GM12878 (cell line): ENCODE measurements around the gene MTRF1L. TPM values are rescaled to one million over a fixed set of nuclear protein-coding genes. Genes with fewer than 3 reads are reported as not detected.

Experiments used
- ATAC-seq: fragments of 200-7000 bp; cut with Tn5 transposase; 3 replicates; pipeline ENCODE4 v1.9.1; 2020; ENCODE audit warnings: mild to moderate bottlenecking, moderate library complexity
- BruUV-seq: library from RNA; stranded (reverse); fragments of 400-500 nt; replicated peaks from 2 replicates; lab custom pipeline; 2021; lab: Mats Ljungman, UMichigan
- CTCF ChIA-PET: fragments of 300-600 bp; sonication (Branson Sonifier 250); formaldehyde crosslinking; extraction: SDS; loops from one replicate; lab custom pipeline; 2021; ENCODE audit warnings: inconsistent platforms; lab: Yijun Ruan, JAX
- POLR2A ChIA-PET: fragments of 350-600 bp; formaldehyde crosslinking; extraction: SDS; loops from one replicate; lab custom pipeline; 2021; ENCODE audit warnings: inconsistent platforms; lab: Charles Lee
- RAD21 ChIA-PET: fragments of 300-600 bp; sonication (Branson Sonifier 250); formaldehyde crosslinking; loops from one replicate; lab custom pipeline; 2023; ENCODE audit warnings: antibody characterized with exemption; ENCODE audit not compliant: unreplicated experiment; lab: Charles Lee
- SMC1A ChIA-PET: fragments of 300-600 bp; sonication (Branson Sonifier 250); formaldehyde crosslinking; loops from one replicate; lab custom pipeline; 2023; ENCODE audit not compliant: unreplicated experiment, uncharacterized antibody; lab: Charles Lee
- DNase-seq: peaks from one replicate; pipeline ENCODE4 v3.0.0-alpha.2; 2011; ENCODE audit warnings: low read depth, low spot score
- FAIRE-seq: peaks from 3 replicates; lab custom pipeline; 2011; peaks lifted over from hg19 to GRCh38; lab: Jason Lieb, UNC
- H2AFZ ChIP-seq: 2 replicates; pipeline ENCODE4 v1.6.0; 2011; ENCODE audit warnings: low read depth, low read length, control low read depth; ENCODE audit not compliant: control insufficient read depth
- H3K27ac ChIP-seq: 2 replicates; pipeline ENCODE4 v1.5.1; 2011; ENCODE audit warnings: control low read depth; ENCODE audit not compliant: control insufficient read depth, insufficient read depth
- H3K27me3 ChIP-seq, 2 experiments: replicated peaks in 1 of 2; 2 replicates each; pipeline versions ENCODE4 v1.6.0 to v1.6.1; 2011; ENCODE audit warnings: low read length in 1 of 2; ENCODE audit not compliant: control insufficient read depth in 2 of 2, insufficient read depth in 2 of 2
- H3K36me3 ChIP-seq, 2 experiments: 2 replicates each; pipeline ENCODE4 v1.5.1; 2011; ENCODE audit warnings: low read length in 1 of 2; ENCODE audit not compliant: control insufficient read depth in 2 of 2, insufficient read depth in 2 of 2
- H3K4me1 ChIP-seq: 2 replicates; pipeline ENCODE4 v1.6.1; 2011; ENCODE audit warnings: mild to moderate bottlenecking, low read length, moderate library complexity, mixed read lengths; ENCODE audit not compliant: control insufficient read depth, insufficient read depth
- H3K4me2 ChIP-seq: 2 replicates; pipeline ENCODE4 v1.6.0; 2011; ENCODE audit warnings: control low read depth; ENCODE audit not compliant: control insufficient read depth, insufficient read depth
- H3K4me3 ChIP-seq: fragments of 200-600 bp; sonication (generic); 2 replicates; pipeline ENCODE4 v1.5.1; 2016
- H3K79me2 ChIP-seq: 2 replicates; pipeline ENCODE4 v1.6.0; 2011; ENCODE audit warnings: low read length; ENCODE audit not compliant: control insufficient read depth, insufficient read depth
- H3K9ac ChIP-seq: 2 replicates; pipeline ENCODE4 v1.8.0; 2011; ENCODE audit warnings: low read length, control low read depth, mixed read lengths; ENCODE audit not compliant: control insufficient read depth, insufficient read depth
- H3K9me3 ChIP-seq: replicated peaks from 3 replicates; pipeline ENCODE4 v1.5.1; 2011; ENCODE audit warnings: mild to moderate bottlenecking, low read length; ENCODE audit not compliant: control insufficient read depth, insufficient read depth
- H4K20me1 ChIP-seq: 2 replicates; pipeline ENCODE4 v1.6.0; 2011; ENCODE audit not compliant: control insufficient read depth, insufficient read depth
- JUNB ChIP-seq: IDR thresholded peaks from 2 replicates; pipeline ENCODE4 v1.6.1; 2016; ENCODE audit warnings: antibody characterized with exemption, mild to moderate bottlenecking
- PML ChIP-seq: IDR thresholded peaks from 2 replicates; pipeline ENCODE4 v1.6.1; 2012; ENCODE audit warnings: low read length, inconsistent platforms
- RB1 ChIP-seq: fragments of 450-650 bp; formaldehyde crosslinking; IDR thresholded peaks from 2 replicates; pipeline ENCODE4 v1.6.1; 2017; ENCODE audit warnings: mild to moderate bottlenecking, borderline replicate concordance
- SMAD1 ChIP-seq: fragments of 450-650 bp; IDR thresholded peaks from 2 replicates; pipeline ENCODE4 v1.6.1; 2018; ENCODE audit warnings: mild to moderate bottlenecking, low read depth; ENCODE audit not compliant: partially characterized antibody
- WGBS: methylation state at CpG from one replicate; pipeline ENCODE4 v1.1.6; 2016; ENCODE audit warnings: low lambda C conversion rate; ENCODE audit not compliant: insufficient replicate concordance, insufficient coverage; ENCODE audit errors: missing lambda C conversion rate; 5-methylcytosine and 5-hydroxymethylcytosine counted together
- in situ Hi-C: fragments of 300-500 bp; cut with MboI; formaldehyde crosslinking; loops from 9 replicates; pipeline ENCODE4 v1.14.3; 2018; ENCODE audit warnings: mixed read lengths
- intact Hi-C: fragments of 100-400 bp; cut with micrococcal nuclease; formaldehyde crosslinking; loops from one replicate; pipeline ENCODE4 v1.14.2; 2022; ENCODE audit not compliant: unreplicated experiment
- polyA plus RNA-seq, 11 experiments: library from polyadenylated mRNA; depleted of rRNA in 4 of 11; unstranded in 6 of 11; stranded (reverse) in 5 of 11; fragments of >200 nt; fragmentation: Nextera tagmentation in 4 of 11; fragmentation: Illumina TruSeq in 1 of 11; extraction: Ambion mirVana in 4 of 11; extraction: Trizol in 1 of 11; gene quantifications; 1 replicate in 1 of 11; 2 replicates in 10 of 11; pipeline versions ENCODE4 v1.2.1 to v1.2.3, GENCODE V29; 2011 to 2016; ENCODE audit warnings: inconsistent platforms in 2 of 11, missing spikeins in 2 of 11, low read depth in 1 of 11
- total RNA-seq, 4 experiments: library from RNA; depleted of rRNA in 3 of 4; stranded (reverse); fragments of >200 nt in 3 of 4; fragmentation: Illumina TruSeq in 1 of 4; extraction: Trizol in 1 of 4; gene quantifications; 2 replicates each; pipeline versions ENCODE4 v1.2.1 to v1.2.3, GENCODE V29; 2013 to 2021
- TF ChIP-seq, protein P1 (sequence below): fragments of 450-650 bp; IDR thresholded peaks from 2 replicates; pipeline ENCODE4 v1.6.1; 2016; ENCODE audit warnings: mild to moderate bottlenecking
- TF ChIP-seq, protein P2 (sequence below): fragments of 450-650 bp; IDR thresholded peaks from 2 replicates; pipeline ENCODE4 v1.6.1; 2016; ENCODE audit warnings: mild to moderate bottlenecking, moderate library complexity, borderline replicate concordance
- TF ChIP-seq, protein P3 (sequence below): fragments of 450-650 bp; IDR thresholded peaks from 2 replicates; pipeline ENCODE4 v1.6.1; 2016; ENCODE audit warnings: mild to moderate bottlenecking

The MTRF1L gene
- total and polyA plus RNA-seq, 10 of the 15 experiments (the other 5 are each of a cell fraction or from before 2014, with no cell fraction given): 5.1 to 21.6 (median 16.1) TPM

DNA sequence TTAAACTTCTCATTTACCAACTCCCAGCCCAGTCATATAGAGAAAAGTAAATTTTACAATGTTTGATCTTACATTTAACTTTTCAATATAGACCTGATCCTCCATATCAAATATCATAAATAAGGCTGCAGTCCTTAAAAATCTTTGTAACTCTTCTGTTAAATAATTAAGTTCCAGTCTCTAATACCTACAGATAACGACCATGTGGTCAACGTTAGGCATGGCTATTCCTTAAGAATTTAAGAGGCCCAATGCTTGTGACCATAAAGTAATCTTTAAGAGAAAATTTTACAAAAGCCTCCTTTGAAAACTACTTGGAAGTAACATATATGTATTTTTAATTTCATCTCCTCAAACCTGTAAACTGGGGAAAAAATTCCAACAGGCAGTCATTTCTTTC is 21.3 kb downstream of the MTRF1L start:
- ChIA-PET RAD21 (no interaction called here), POLR2A (no interaction called here), SMC1A (interaction anchor here (0.6 to 0.7 kb wide), 2 partner anchors 8 to 198 kb away, joined by 4 read pairs; no protein-coding TSS in a partner anchor), CTCF (no interaction called here)
- 0% methylated on average over 2 of the region's 2 CpGs for WGBS
- H3K4me2 ChIP-seq: peak overlapping the region; percentile 81
- H3K4me3 ChIP-seq: peak overlapping the region; percentile 72
- BruUV-seq: TSS peak; percentile 61
- H2AFZ ChIP-seq: no peak overlapping the region
- DNase-seq: no peak
- H3K27me3 ChIP-seq: no peaks in the 10 kb centered on the region
- peaks cover 0 to 9% of the 10 kb centered on the region in 2 experiments; a peak in 1 of 4 replicates for H3K36me3 ChIP-seq
- no peak for ATAC-seq
- no peaks in the 10 kb centered on the region for H4K20me1 ChIP-seq
- peaks cover 7% of the 10 kb centered on the region for H3K4me1 ChIP-seq
- in situ Hi-C loops (loop anchor here (25.0 kb wide), 3 partner anchors 1256 to 1756 kb away; partner anchors contain the start of gene SCAF8), intact Hi-C loops (loop anchor here (5.0 kb wide), 4 partner anchors 111 to 1589 kb away; partner anchors contain the start of genes RMND1 and ZBTB2)
- no peak for FAIRE-seq
- H3K9me3 ChIP-seq: no peaks in the 10 kb centered on the region; the same call in 1 of the 3 replicates
- TF ChIP-seq, protein P1, sequence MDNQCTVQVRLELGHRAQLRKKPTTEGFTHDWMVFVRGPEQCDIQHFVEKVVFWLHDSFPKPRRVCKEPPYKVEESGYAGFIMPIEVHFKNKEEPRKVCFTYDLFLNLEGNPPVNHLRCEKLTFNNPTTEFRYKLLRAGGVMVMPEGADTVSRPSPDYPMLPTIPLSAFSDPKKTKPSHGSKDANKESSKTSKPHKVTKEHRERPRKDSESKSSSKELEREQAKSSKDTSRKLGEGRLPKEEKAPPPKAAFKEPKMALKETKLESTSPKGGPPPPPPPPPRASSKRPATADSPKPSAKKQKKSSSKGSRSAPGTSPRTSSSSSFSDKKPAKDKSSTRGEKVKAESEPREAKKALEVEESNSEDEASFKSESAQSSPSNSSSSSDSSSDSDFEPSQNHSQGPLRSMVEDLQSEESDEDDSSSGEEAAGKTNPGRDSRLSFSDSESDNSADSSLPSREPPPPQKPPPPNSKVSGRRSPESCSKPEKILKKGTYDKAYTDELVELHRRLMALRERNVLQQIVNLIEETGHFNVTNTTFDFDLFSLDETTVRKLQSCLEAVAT: no peak
- TF ChIP-seq JUNB: peak; percentile 22; the same call in 1 of the 2 replicates
- no peak overlapping the region; the same call in 1 of the 2 replicates for H3K27ac ChIP-seq
- peak overlapping the region; percentile 83 for H3K9ac ChIP-seq
- H3K79me2 ChIP-seq: peaks cover 93% of the 10 kb centered on the region

DNA sequence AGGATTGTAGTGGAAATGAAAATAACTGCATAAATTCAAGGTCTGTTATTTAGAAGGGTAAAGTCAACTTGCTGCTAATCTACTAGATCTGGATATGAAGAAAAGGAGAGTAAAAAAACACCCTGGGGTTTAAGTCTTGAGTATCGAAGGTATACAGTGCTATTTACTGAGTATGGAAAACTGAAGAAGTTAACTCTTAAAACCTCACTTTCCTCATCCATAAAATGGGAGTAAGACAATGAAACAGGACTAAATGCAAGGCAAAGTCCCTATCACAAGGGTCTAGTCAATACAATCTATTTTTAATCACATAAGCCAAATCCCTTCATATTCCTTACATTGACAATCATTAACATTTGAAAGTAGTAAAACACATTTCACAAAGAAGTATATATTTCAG is 21.9 kb downstream of the MTRF1L start:
- no TSS peak for BruUV-seq
- H3K4me1 ChIP-seq: peaks cover 4% of the 10 kb centered on the region; the same call in 1 of the 2 replicates
- SMC1A ChIA-PET: interaction anchor here (0.9 to 1.7 kb wide), 2 partner anchors 15 to 18 kb away, joined by 3 to 6 read pairs; no protein-coding TSS in a partner anchor
- TF ChIP-seq, protein P2, sequence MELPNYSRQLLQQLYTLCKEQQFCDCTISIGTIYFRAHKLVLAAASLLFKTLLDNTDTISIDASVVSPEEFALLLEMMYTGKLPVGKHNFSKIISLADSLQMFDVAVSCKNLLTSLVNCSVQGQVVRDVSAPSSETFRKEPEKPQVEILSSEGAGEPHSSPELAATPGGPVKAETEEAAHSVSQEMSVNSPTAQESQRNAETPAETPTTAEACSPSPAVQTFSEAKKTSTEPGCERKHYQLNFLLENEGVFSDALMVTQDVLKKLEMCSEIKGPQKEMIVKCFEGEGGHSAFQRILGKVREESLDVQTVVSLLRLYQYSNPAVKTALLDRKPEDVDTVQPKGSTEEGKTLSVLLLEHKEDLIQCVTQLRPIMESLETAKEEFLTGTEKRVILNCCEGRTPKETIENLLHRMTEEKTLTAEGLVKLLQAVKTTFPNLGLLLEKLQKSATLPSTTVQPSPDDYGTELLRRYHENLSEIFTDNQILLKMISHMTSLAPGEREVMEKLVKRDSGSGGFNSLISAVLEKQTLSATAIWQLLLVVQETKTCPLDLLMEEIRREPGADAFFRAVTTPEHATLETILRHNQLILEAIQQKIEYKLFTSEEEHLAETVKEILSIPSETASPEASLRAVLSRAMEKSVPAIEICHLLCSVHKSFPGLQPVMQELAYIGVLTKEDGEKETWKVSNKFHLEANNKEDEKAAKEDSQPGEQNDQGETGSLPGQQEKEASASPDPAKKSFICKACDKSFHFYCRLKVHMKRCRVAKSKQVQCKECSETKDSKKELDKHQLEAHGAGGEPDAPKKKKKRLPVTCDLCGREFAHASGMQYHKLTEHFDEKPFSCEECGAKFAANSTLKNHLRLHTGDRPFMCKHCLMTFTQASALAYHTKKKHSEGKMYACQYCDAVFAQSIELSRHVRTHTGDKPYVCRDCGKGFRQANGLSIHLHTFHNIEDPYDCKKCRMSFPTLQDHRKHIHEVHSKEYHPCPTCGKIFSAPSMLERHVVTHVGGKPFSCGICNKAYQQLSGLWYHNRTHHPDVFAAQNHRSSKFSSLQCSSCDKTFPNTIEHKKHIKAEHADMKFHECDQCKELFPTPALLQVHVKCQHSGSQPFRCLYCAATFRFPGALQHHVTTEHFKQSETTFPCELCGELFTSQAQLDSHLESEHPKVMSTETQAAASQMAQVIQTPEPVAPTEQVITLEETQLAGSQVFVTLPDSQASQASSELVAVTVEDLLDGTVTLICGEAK: no peak
- no peak for TF ChIP-seq PML
- TF ChIP-seq RB1: no peak
- no peak for TF ChIP-seq SMAD1
- TF ChIP-seq, protein P3, sequence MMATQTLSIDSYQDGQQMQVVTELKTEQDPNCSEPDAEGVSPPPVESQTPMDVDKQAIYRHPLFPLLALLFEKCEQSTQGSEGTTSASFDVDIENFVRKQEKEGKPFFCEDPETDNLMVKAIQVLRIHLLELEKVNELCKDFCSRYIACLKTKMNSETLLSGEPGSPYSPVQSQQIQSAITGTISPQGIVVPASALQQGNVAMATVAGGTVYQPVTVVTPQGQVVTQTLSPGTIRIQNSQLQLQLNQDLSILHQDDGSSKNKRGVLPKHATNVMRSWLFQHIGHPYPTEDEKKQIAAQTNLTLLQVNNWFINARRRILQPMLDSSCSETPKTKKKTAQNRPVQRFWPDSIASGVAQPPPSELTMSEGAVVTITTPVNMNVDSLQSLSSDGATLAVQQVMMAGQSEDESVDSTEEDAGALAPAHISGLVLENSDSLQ: no peak

More for the DNA sequence above, 21.9 kb downstream of the MTRF1L start:
- ATAC-seq: no peak
- ChIA-PET RAD21 (no interaction called here), CTCF (no interaction called here), POLR2A (no interaction called here)
- no peak for DNase-seq
- peak overlapping the region; percentile 81 for H3K4me2 ChIP-seq
- WGBS: 0% methylated on average over 1 of the region's 1 CpG
- H3K27me3 ChIP-seq: no peaks in the 10 kb centered on the region
- H3K36me3 ChIP-seq: peaks cover 0 to 8% of the 10 kb centered on the region in 2 experiments; a peak in 2 of 4 replicates
- H3K79me2 ChIP-seq: peaks cover 93% of the 10 kb centered on the region
- intact Hi-C loops: loop anchor here (5.0 kb wide), 4 partner anchors 112 to 1588 kb away; partner anchors contain the start of genes RMND1 and ZBTB2
- H3K9ac ChIP-seq: peak overlapping the region; percentile 83; the same call in 1 of the 2 replicates
- H3K27ac ChIP-seq: no peak overlapping the region
- no peak for FAIRE-seq
- H3K4me3 ChIP-seq: peak overlapping the region; percentile 72
- H2AFZ ChIP-seq: no peak overlapping the region
- no peaks in the 10 kb centered on the region for H4K20me1 ChIP-seq
- in situ Hi-C loops: loop anchor here (25.0 kb wide), 3 partner anchors 1257 to 1757 kb away; partner anchors contain the start of gene SCAF8
- no peaks in the 10 kb centered on the region; the same call in 1 of the 3 replicates for H3K9me3 ChIP-seq
